ENCODE results near the gene MCU.
"Not testable (repeated sequence)": the region's sequence is repeated elsewhere in the genome, so short reads cannot be mapped to it uniquely, and the experiment has no call there.

MCU gene

DNA sequence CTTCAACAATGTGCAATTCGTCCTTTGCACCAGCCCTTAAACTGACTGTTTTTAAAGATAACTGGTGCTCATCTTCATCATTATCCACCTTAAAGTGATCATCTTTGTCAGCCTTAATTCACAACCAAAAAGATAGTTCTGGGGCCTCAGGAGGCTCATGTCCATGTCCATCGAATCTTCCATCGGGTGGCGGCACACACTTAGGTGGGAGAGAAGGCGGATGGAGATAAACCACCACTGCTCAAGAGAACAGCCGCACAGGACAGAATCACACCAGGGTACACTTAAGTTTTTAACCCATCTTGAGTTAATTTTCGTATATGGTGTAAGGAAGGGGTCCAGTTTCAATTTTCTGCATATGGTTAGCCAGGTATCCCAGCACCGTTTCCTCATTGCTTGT, 226.4 kb downstream of the MCU start:
- no peak overlapping the region for H3K27ac ChIP-seq
- TF ChIP-seq, protein P1, sequence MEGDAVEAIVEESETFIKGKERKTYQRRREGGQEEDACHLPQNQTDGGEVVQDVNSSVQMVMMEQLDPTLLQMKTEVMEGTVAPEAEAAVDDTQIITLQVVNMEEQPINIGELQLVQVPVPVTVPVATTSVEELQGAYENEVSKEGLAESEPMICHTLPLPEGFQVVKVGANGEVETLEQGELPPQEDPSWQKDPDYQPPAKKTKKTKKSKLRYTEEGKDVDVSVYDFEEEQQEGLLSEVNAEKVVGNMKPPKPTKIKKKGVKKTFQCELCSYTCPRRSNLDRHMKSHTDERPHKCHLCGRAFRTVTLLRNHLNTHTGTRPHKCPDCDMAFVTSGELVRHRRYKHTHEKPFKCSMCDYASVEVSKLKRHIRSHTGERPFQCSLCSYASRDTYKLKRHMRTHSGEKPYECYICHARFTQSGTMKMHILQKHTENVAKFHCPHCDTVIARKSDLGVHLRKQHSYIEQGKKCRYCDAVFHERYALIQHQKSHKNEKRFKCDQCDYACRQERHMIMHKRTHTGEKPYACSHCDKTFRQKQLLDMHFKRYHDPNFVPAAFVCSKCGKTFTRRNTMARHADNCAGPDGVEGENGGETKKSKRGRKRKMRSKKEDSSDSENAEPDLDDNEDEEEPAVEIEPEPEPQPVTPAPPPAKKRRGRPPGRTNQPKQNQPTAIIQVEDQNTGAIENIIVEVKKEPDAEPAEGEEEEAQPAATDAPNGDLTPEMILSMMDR (conservative IDR thresholded peaks at IDR 0.05), result no peak

DNA sequence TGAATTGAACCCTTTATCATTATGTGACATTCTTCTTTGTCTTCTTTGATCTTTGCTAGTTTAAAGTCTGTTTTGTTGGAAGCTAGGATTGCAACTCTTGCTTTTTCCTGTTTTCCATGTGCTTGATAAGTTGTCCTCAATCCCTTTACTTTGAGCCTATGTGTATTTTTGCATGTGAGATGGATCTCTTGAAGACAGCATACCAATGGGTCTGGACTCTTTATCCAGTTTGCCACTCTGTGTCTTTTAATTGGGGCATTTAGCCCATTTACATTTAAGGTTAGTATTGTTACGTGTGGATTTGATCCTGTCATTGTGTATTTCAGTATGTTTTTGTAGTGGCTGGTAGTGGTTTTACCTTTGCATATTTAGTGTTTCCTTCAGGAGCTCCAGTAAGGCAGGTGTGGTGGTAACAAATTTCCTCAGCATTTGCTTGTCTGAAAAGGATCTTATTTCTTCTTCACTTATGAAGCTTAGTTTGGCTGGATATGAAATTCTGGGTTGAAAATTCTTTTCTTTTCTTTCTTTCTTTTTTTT, 229.3 kb downstream of the MCU start:
- H3K27ac ChIP-seq, result not testable (repeated sequence)

DNA sequence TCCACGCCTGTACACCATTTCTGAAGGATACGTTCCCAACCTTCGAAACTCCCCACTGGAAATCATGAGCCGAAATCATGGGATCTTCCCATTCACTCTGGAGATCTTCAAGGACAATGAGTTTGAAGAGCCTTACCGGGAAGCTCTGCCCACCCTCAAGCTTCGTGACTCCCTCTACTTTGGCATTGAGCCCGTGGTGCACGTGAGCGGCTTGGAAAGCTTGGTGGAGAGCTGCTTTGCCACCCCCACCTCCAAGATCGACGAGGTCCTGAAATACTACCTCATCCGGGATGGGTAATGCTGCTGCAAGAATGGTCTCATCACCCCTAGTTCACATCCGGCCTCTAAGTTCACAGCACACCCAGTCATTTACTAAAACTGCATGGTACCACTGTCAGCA, 232.4 kb downstream of the MCU start:
- TF ChIP-seq, protein P1 (conservative IDR thresholded peaks at IDR 0.05), result no peak
- H3K27ac ChIP-seq, result no peak overlapping the region

DNA sequence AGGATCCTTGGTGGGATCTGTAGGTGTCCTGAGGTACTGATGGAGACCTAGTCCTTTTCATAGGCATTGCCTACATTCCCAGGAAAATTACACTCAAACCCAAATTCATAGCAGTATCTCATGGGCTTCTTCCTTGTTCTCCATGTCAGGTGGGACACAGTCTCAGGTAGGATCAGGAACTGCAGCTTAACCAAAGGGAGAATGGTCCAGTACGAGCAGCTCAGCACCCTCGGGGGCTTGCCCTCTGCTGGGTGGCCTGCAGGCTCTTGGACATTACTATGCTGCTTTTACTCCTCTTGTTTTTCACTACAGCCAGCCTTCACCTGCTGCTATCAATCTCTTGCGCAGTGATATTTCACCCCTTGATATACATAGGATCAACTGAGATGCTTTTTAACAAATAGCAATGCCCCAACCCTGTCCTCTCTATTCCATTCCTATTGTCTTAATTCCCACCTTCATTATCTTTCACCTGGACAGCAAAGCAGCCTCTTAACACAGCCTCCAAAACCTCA, 234.1 kb downstream of the MCU start:
- TF ChIP-seq, protein P1 (conservative IDR thresholded peaks at IDR 0.05), result no peak
- H3K27ac ChIP-seq, result no peak overlapping the region

DNA sequence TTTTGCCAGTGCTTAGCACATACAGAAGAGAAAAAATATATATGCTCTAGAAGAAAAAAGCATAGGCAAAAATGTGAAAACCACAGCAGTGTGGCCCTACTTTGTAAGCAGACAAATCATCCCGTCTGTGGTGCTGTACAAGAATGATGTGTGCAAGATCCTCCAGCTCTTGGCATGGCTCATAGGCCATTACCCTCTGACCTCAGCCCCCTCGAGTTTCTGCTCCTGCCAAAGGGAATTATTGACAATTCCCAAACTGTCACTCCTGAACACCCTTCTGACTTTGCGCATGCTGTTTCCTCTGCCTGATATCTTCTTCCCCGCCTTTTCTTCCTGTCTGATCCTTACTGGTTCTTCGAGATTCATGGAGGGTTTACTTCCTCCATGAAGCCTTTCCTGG, 235.5 kb downstream of the MCU start:
- no peak overlapping the region for H3K27ac ChIP-seq
- TF ChIP-seq, protein P1 (conservative IDR thresholded peaks at IDR 0.05), result no peak

DNA sequence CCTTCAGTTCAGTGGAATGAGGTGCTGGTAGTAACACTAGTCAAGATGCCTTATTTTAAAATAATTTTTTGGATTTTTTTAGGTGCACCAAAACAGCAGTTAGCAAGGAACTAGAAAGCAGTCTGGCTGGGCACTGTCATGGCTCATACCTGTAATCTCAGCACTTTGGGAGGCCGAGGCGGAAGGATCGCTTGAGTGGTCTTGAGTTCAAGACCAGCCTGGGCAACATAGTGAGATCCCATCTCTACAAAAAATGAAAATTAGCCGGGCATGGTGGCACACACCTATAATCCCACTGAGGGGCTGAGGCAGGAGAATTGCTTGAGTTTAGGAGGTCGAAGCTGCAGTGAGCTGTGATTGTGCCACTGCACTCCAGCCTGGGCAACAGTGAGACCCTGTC, 236.9 kb downstream of the MCU start:
- H3K27ac ChIP-seq, result no peak overlapping the region
- TF ChIP-seq, protein P1 (conservative IDR thresholded peaks at IDR 0.05), result no peak

DNA sequence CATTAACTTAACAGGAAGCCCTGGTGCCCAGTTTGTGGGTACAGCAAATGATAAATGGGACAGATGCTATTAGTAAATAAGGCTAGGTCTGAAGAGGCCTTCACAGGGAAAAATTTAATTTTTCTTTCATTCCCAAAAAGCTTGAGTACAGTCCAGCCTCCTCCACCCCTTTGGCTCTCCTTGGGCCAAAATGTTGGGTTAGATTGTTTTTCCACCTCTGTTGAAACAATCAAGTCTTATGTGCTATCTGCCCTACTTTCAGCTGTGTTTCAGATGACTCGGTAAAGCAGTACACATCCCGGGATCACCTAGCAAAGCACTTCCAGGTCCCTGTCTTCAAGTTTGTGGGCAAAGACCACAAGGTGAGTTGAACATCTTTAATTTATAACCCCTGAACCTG, 238.3 kb downstream of the MCU start:
- no peak overlapping the region for H3K27ac ChIP-seq
- TF ChIP-seq, protein P1 (conservative IDR thresholded peaks at IDR 0.05), result no peak

DNA sequence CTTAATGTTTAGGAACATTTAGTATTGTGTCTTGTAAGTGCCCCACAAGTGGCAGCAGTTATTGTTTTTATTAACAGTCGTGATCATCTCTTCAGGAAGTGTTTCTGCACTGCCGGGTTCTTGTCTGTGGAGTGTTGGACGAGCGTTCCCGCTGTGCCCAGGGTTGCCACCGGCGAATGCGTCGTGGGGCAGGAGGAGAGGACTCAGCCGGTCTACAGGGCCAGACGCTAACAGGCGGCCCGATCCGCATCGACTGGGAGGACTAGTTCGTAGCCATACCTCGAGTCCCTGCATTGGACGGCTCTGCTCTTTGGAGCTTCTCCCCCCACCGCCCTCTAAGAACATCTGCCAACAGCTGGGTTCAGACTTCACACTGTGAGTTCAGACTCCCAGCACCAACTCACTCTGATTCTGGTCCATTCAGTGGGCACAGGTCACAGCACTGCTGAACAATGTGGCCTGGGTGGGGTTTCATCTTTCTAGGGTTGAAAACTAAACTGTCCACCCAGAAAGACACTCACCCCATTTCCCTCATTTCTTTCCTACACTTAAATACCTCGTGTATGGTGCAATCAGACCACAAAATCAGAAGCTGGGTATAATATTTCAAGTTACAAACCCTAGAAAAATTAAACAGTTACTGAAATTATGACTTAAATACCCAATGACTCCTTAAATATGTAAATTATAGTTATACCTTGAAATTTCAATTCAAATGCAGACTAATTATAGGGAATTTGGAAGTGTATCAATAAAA, 240.5 kb downstream of the MCU start:
- no peak overlapping the region for H3K27ac ChIP-seq
- TF ChIP-seq, protein P1 (conservative IDR thresholded peaks at IDR 0.05), result no peak

Data from VCaP (cell line).